HG02763 (cell line): ENCODE data around the gene XIAP.
A peak's percentile ranks its signal among the peaks of the same experiment; 100 is the strongest.

Source experiments
- ATAC-seq: cut with Tn5 transposase; IDR thresholded peaks from one replicate; pipeline ENCODE4 v1.9.1; 2021; ENCODE audit warnings: mild to moderate bottlenecking, moderate library complexity; ENCODE audit not compliant: unreplicated experiment

The XIAP gene

GRCh38 chrX:123959281-123960063 is 99.6 kb downstream of the XIAP start:
- no peak for ATAC-seq

GRCh38 chrX:123960956-123961267 is 101.1 kb downstream of the XIAP start:
- no peak for ATAC-seq

- ATAC-seq = no peak
Observed at GRCh38 chrX:123961268-123962005, 101.6 kb downstream of the XIAP start, which contains the start of gene STAG2. Gene STAG2, plus strand, starts transcription at chrX:123961706. Its CDS starts 60,922 bp downstream, at chrX:124022628.

GRCh38 chrX:123962006-123962467 is 102.2 kb downstream of the XIAP start:
- no peak for ATAC-seq

GRCh38 chrX:123962794-123963373 is 103.0 kb downstream of the XIAP start:
- peak; percentile 41 for ATAC-seq
